A673 (cell line): ENCODE measurements around the gene CDR2L. TPM values are rescaled to one million over a fixed set of nuclear protein-coding genes. Genes with fewer than 3 reads are reported as not detected.

Experiments used
- BruUV-seq: library from RNA; stranded (reverse); fragments of 400-500 nt; replicated peaks from 2 replicates; lab custom pipeline; 2021; lab: Mats Ljungman, UMichigan
- CTCF ChIA-PET: fragments of 300-600 bp; sonication (Branson Sonifier 250); formaldehyde crosslinking; loops from one replicate; lab custom pipeline; 2022; ENCODE audit warnings: antibody characterized with exemption; lab: Charles Lee
- POLR2A ChIA-PET: fragments of 300-600 bp; sonication (Branson Sonifier 250); formaldehyde crosslinking; loops from one replicate; lab custom pipeline; 2022; ENCODE audit warnings: antibody characterized with exemption; ENCODE audit not compliant: low non-redundant PET; lab: Charles Lee
- DNase-seq: peaks from one replicate; pipeline ENCODE4 v3.0.0-alpha.2; 2015; ENCODE audit warnings: low spot score
- H3K27ac ChIP-seq: fragments of 200-600 bp; sonication (generic); 2 replicates; pipeline ENCODE4 v1.5.1; 2016; ENCODE audit warnings: mixed run types, low read depth, mild to moderate bottlenecking, mixed read lengths, antibody characterized with exemption, low read length; ENCODE audit not compliant: poor library complexity, severe bottlenecking
- H3K27me3 ChIP-seq: fragments of 200-600 bp; sonication (generic); replicated peaks from 2 replicates; pipeline ENCODE4 v1.6.1; 2017; ENCODE audit warnings: mixed run types, low read depth, mild to moderate bottlenecking, mixed read lengths, antibody characterized with exemption, low read length; ENCODE audit not compliant: insufficient read depth, poor library complexity
- H3K36me3 ChIP-seq: fragments of 200-600 bp; sonication (generic); 2 replicates; pipeline ENCODE4 v1.6.1; 2016; ENCODE audit warnings: mixed run types, mild to moderate bottlenecking, mixed read lengths, antibody characterized with exemption, low read length; ENCODE audit not compliant: insufficient read depth, poor library complexity, severe bottlenecking
- H3K4me1 ChIP-seq: fragments of 200-600 bp; sonication (generic); 2 replicates; pipeline ENCODE4 v1.6.1; 2017; ENCODE audit warnings: mixed run types, mild to moderate bottlenecking, mixed read lengths, antibody characterized with exemption, low read length; ENCODE audit not compliant: insufficient read depth, poor library complexity, severe bottlenecking
- H3K4me3 ChIP-seq: fragments of 200-600 bp; sonication (generic); 2 replicates; pipeline ENCODE4 v1.5.1; 2016; ENCODE audit warnings: low read depth, mixed run types, mild to moderate bottlenecking, mixed read lengths, low read length; ENCODE audit not compliant: poor library complexity, severe bottlenecking
- H3K9me3 ChIP-seq: fragments of 200-600 bp; sonication (generic); 2 replicates; pipeline ENCODE4 v1.6.1; 2016; ENCODE audit warnings: mixed run types, low read depth, mild to moderate bottlenecking, mixed read lengths, antibody characterized with exemption, low read length; ENCODE audit not compliant: poor library complexity, severe bottlenecking
- CTCF ChIP-seq: fragments of 300-800, 200-600 bp; sonication (generic); conservative IDR thresholded peaks from 2 replicates; pipeline ENCODE4 v1.5.1; 2017; ENCODE audit warnings: low read depth, mild to moderate bottlenecking, antibody characterized with exemption, low read length, moderate library complexity, mixed read lengths
- EZH2 ChIP-seq: fragments of 200-600 bp; sonication (generic); IDR thresholded peaks from 2 replicates; pipeline ENCODE4 v1.6.1; 2017; ENCODE audit warnings: borderline replicate concordance, low read depth, mild to moderate bottlenecking, mixed read lengths, antibody characterized with exemption, low read length; ENCODE audit not compliant: poor library complexity, severe bottlenecking
- intact Hi-C: fragments of 100-400 bp; cut with micrococcal nuclease; formaldehyde crosslinking; loops from one replicate; pipeline ENCODE4 v1.10.0; 2022; ENCODE audit not compliant: unreplicated experiment
- total RNA-seq: library from RNA; stranded (reverse); gene quantifications from 2 replicates; pipeline ENCODE4 v1.2.3, GENCODE V29; 2021

CDR2L gene
- total RNA-seq, 1 experiment from 2014 or later: 5.8 TPM

- BruUV-seq: no TSS peak
- no peak for TF ChIP-seq CTCF
- no peak for TF ChIP-seq EZH2
- Histone ChIP-seq H3K27ac (no peak overlapping the region), H3K9me3 (no peaks in the 10 kb centered on the region), H3K36me3 (no peaks in the 10 kb centered on the region), H3K27me3 (peaks cover 93% of the 10 kb centered on the region), H3K4me1 (no peaks in the 10 kb centered on the region), H3K4me3 (no peak overlapping the region)
- CTCF ChIA-PET: no interaction called here
- POLR2A ChIA-PET: no interaction called here
- no peak for DNase-seq
- intact Hi-C loops: no loop called here
These were observed 46.2 kb upstream of the CDR2L start for GRCh38 chr17:74941128-74941725.

GRCh38 chr17:74943808-74944522, 43.5 kb upstream of the CDR2L start:
- intact Hi-C loops: no loop called here
- no TSS peak for BruUV-seq
- no peak for DNase-seq
- ChIA-PET CTCF (no interaction called here), POLR2A (no interaction called here)
- no peaks in the 10 kb centered on the region for H3K36me3 ChIP-seq
- H3K9me3 ChIP-seq: no peaks in the 10 kb centered on the region
- H3K27me3 ChIP-seq: peaks cover 86% of the 10 kb centered on the region
- H3K4me3 ChIP-seq: no peak overlapping the region
- peak; percentile 39 for TF ChIP-seq EZH2
- TF ChIP-seq CTCF: no peak
- H3K27ac ChIP-seq: no peak overlapping the region
- no peaks in the 10 kb centered on the region for H3K4me1 ChIP-seq

- H3K36me3 ChIP-seq: no peaks in the 10 kb centered on the region
- intact Hi-C loops: no loop called here
- H3K27me3 ChIP-seq: peaks cover 87% of the 10 kb centered on the region
- no TSS peak for BruUV-seq
- no peak overlapping the region for H3K4me3 ChIP-seq
- H3K9me3 ChIP-seq: no peaks in the 10 kb centered on the region
- ChIA-PET CTCF (no interaction called here), POLR2A (no interaction called here)
- H3K27ac ChIP-seq: no peak overlapping the region
- no peak for TF ChIP-seq EZH2
- no peak for TF ChIP-seq CTCF
- no peak for DNase-seq
- H3K4me1 ChIP-seq: no peaks in the 10 kb centered on the region
These were observed 41.9 kb upstream of the CDR2L start for GRCh38 chr17:74945543-74945942.
